GM20431 (cell line): Measurements from ENCODE around the gene MRC1.
"Not testable (repeated sequence)": the region's sequence is repeated elsewhere in the genome, so short reads cannot be mapped to it uniquely, and the experiment has no call there.

Experiments
- in situ Hi-C: fragments of 300-500 bp; cut with MseI, MboI; formaldehyde crosslinking; loops from one replicate; pipeline ENCODE4 v1.15.0; 2020; ENCODE audit warnings: low sequenced_read_pairs; ENCODE audit not compliant: unreplicated experiment

The MRC1 gene

GRCh38 chr10:17880601-17881000 lies 71.5 kb downstream of the MRC1 start:
- in situ Hi-C loops, result no loop called here

GRCh38 chr10:17882557-17882956 lies 73.4 kb downstream of the MRC1 start:
- in situ Hi-C loops, result no loop called here

GRCh38 chr10:17883621-17884020 lies 74.5 kb downstream of the MRC1 start:
- in situ Hi-C loops, result no loop called here

GRCh38 chr10:17888189-17888588 lies 79.0 kb downstream of the MRC1 start:
- in situ Hi-C loops, result no loop called here

GRCh38 chr10:17891435-17891834 lies 82.3 kb downstream of the MRC1 start:
- in situ Hi-C loops, result no loop called here

GRCh38 chr10:17904564-17904963 lies 95.4 kb downstream of the MRC1 start:
- in situ Hi-C loops, result no loop called here

- in situ Hi-C loops, result no loop called here
Observed at GRCh38 chr10:17905491-17905890, 96.3 kb downstream of the MRC1 start.

GRCh38 chr10:17906002-17906401 lies 96.9 kb downstream of the MRC1 start:
- in situ Hi-C loops, result no loop called here

GRCh38 chr10:17907641-17908040 lies 98.5 kb downstream of the MRC1 start:
- in situ Hi-C loops, result no loop called here

- in situ Hi-C loops, result no loop called here
Observed at GRCh38 chr10:17910125-17910789, 101.1 kb downstream of the MRC1 start.

- in situ Hi-C loops, result no loop called here
Observed at GRCh38 chr10:17912754-17913153, 103.6 kb downstream of the MRC1 start.

GRCh38 chr10:17913604-17914003 lies 104.5 kb downstream of the MRC1 start:
- in situ Hi-C loops, result no loop called here

GRCh38 chr10:17914169-17915045 lies 105.3 kb downstream of the MRC1 start:
- in situ Hi-C loops, result no loop called here

GRCh38 chr10:17915181-17915580 lies 106.0 kb downstream of the MRC1 start:
- in situ Hi-C loops, result no loop called here

GRCh38 chr10:17918187-17918903 lies 109.2 kb downstream of the MRC1 start:
- in situ Hi-C loops, result no loop called here

GRCh38 chr10:17921378-17921777 lies 112.2 kb downstream of the MRC1 start:
- in situ Hi-C loops, result no loop called here

GRCh38 chr10:17923728-17924127 lies 114.6 kb downstream of the MRC1 start:
- in situ Hi-C loops, result no loop called here

- in situ Hi-C loops, result no loop called here
Observed at GRCh38 chr10:17943033-17943745, 134.0 kb downstream of the MRC1 start.

- in situ Hi-C loops, result not testable (repeated sequence)
Observed at GRCh38 chr10:17950269-17950668, 141.1 kb downstream of the MRC1 start.

GRCh38 chr10:17950726-17951125 lies 141.6 kb downstream of the MRC1 start:
- in situ Hi-C loops, result no loop called here
